Upper lobe of right lung (tissue), 1 donor: ENCODE measurements around the gene TNFRSF14. TPM values are rescaled to one million over a fixed set of nuclear protein-coding genes. Genes with fewer than 3 reads are reported as not detected.
"Not testable (repeated sequence)": the region's sequence is repeated elsewhere in the genome, so short reads cannot be mapped to it uniquely, and the experiment has no call there.

Experiments used
- ATAC-seq: fragments of 200-7000 bp; cut with Tn5 transposase; one replicate; pipeline ENCODE4 v1.9.1; 2020; ENCODE audit warnings: mild to moderate bottlenecking, moderate library complexity
- DNase-seq: peaks from one replicate; pipeline ENCODE4 v3.0.0-alpha.2; 2020
- H3K27ac ChIP-seq: fragments of 200-600 bp; one replicate; pipeline ENCODE4 v1.8.0; 2022
- H3K27me3 ChIP-seq: fragments of 200-600 bp; one replicate; pipeline ENCODE4 v1.8.0; 2022; ENCODE audit warnings: mild to moderate bottlenecking
- H3K36me3 ChIP-seq: fragments of 200-600 bp; one replicate; pipeline ENCODE4 v1.8.0; 2022
- H3K4me1 ChIP-seq: fragments of 200-600 bp; one replicate; pipeline ENCODE4 v1.8.0; 2022
- H3K4me3 ChIP-seq: fragments of 200-600 bp; one replicate; pipeline ENCODE4 v1.8.0; 2022; ENCODE audit warnings: mild to moderate bottlenecking
- H3K9me3 ChIP-seq: fragments of 200-600 bp; one replicate; pipeline ENCODE4 v1.8.0; 2022
- CTCF ChIP-seq: fragments of 200-600 bp; IDR thresholded peaks from one replicate; pipeline ENCODE4 v1.8.0; 2022; ENCODE audit warnings: antibody characterized with exemption
- intact Hi-C: fragments of 100-400 bp; cut with DNase I; formaldehyde crosslinking; loops from one replicate; pipeline ENCODE4 v1.11.0; 2022
- total RNA-seq: library from RNA; stranded (reverse); fragmentation: NEBNext Ultra II Directional; extraction: Animal tissue kit (Norgen Biotek cat#: 25700); gene quantifications from one replicate; pipeline ENCODE4 v1.2.1, GENCODE V29; 2021
- donor health status: DM: no; HTN: yes; CAD: no; lungs with severe emphysema.

Gene TNFRSF14
- total RNA-seq, 1 donor from 2014 or later: 133 TPM

GRCh38 chr1:2569060-2569459 lies 12.9 kb downstream of the TNFRSF14 start:
- H3K4me3 ChIP-seq: no peak overlapping the region
- intact Hi-C loops: no loop called here
- H3K4me1 ChIP-seq: no peaks in the 10 kb centered on the region
- no peaks in the 10 kb centered on the region for H3K9me3 ChIP-seq
- H3K36me3 ChIP-seq: no peaks in the 10 kb centered on the region
- no peak for TF ChIP-seq CTCF
- ATAC-seq: no peak
- H3K27ac ChIP-seq: no peak overlapping the region
- H3K27me3 ChIP-seq: no peaks in the 10 kb centered on the region
- no peak for DNase-seq

GRCh38 chr1:2569703-2570102 lies 13.5 kb downstream of the TNFRSF14 start:
- intact Hi-C loops, DNase-seq, ATAC-seq, H3K27ac ChIP-seq, H3K9me3 ChIP-seq, H3K27me3 ChIP-seq, H3K4me1 ChIP-seq, H3K36me3 ChIP-seq, H3K4me3 ChIP-seq: not testable (repeated sequence)

GRCh38 chr1:2570332-2570731 lies 14.2 kb downstream of the TNFRSF14 start:
- ATAC-seq: no peak

GRCh38 chr1:2571348-2571747 lies 15.2 kb downstream of the TNFRSF14 start:
- no peak for DNase-seq
- intact Hi-C loops: no loop called here
- H3K27ac ChIP-seq: no peak overlapping the region
- ATAC-seq: no peak
- no peaks in the 10 kb centered on the region for H3K36me3 ChIP-seq
- H3K4me1 ChIP-seq: peaks cover 9% of the 10 kb centered on the region
- no peaks in the 10 kb centered on the region for H3K27me3 ChIP-seq
- no peak overlapping the region for H3K4me3 ChIP-seq
- H3K9me3 ChIP-seq: no peaks in the 10 kb centered on the region
- no peak for TF ChIP-seq CTCF

More at GRCh38 chr1:2570332-2570731, 14.2 kb downstream of the TNFRSF14 start:
- intact Hi-C loops: no loop called here
- no peak for DNase-seq
- no peaks in the 10 kb centered on the region for H3K36me3 ChIP-seq
- H3K27me3 ChIP-seq: no peaks in the 10 kb centered on the region
- H3K4me1 ChIP-seq: no peaks in the 10 kb centered on the region
- H3K4me3 ChIP-seq: no peak overlapping the region
- no peaks in the 10 kb centered on the region for H3K9me3 ChIP-seq
- no peak overlapping the region for H3K27ac ChIP-seq
- TF ChIP-seq CTCF: no peak

- Histone ChIP-seq H3K36me3 (no peaks in the 10 kb centered on the region), H3K27me3 (no peaks in the 10 kb centered on the region), H3K4me1 (peaks cover 18% of the 10 kb centered on the region), H3K4me3 (no peak overlapping the region), H3K27ac (no peak overlapping the region), H3K9me3 (no peaks in the 10 kb centered on the region)
- no peak for DNase-seq
- TF ChIP-seq CTCF: no peak
- ATAC-seq: no peak
- intact Hi-C loops: no loop called here
These were observed 17.2 kb downstream of the TNFRSF14 start for GRCh38 chr1:2573250-2573920.

GRCh38 chr1:2574350-2574749 lies 18.2 kb downstream of the TNFRSF14 start:
- TF ChIP-seq CTCF: no peak
- Histone ChIP-seq H3K4me1 (peaks cover 24% of the 10 kb centered on the region), H3K9me3 (no peaks in the 10 kb centered on the region), H3K4me3 (no peak overlapping the region), H3K27me3 (no peaks in the 10 kb centered on the region), H3K27ac (no peak overlapping the region), H3K36me3 (no peaks in the 10 kb centered on the region)
- ATAC-seq (no peak), DNase-seq (no peak)
- intact Hi-C loops: no loop called here
